Mesodermal cell (in vitro differentiated cells): Measurements from ENCODE around the gene TMEM53.
A peak's percentile ranks its signal among the peaks of the same experiment; 100 is the strongest.

Experiments used
- H3K27ac ChIP-seq: 2 replicates; pipeline ENCODE4 v1.7.0; 2013; ENCODE audit warnings: mild to moderate bottlenecking, low read depth, low read length, moderate library complexity; ENCODE audit not compliant: severe bottlenecking
- H3K36me3 ChIP-seq: 2 replicates; pipeline ENCODE4 v1.7.1; 2013; ENCODE audit warnings: mild to moderate bottlenecking, low read length, moderate library complexity; ENCODE audit not compliant: control insufficient read depth, insufficient read depth
- H3K4me1 ChIP-seq: one replicate; pipeline ENCODE4 v1.7.1; 2013; ENCODE audit warnings: mild to moderate bottlenecking, low read length; ENCODE audit not compliant: insufficient read depth, control insufficient read depth, poor library complexity, severe bottlenecking
- H3K4me3 ChIP-seq: 2 replicates; pipeline ENCODE4 v1.7.0; 2013; ENCODE audit warnings: low read length, control low read depth, mild to moderate bottlenecking; ENCODE audit not compliant: insufficient read depth, poor library complexity, severe bottlenecking; ENCODE audit errors: extremely low read depth
- H3K9me3 ChIP-seq: 2 replicates; pipeline ENCODE4 v1.7.1; 2013; ENCODE audit warnings: mild to moderate bottlenecking, low read length, moderate library complexity; ENCODE audit not compliant: control insufficient read depth
- WGBS, 2 experiments: methylation state at CpG; one replicate each; pipeline ENCODE4 v1.1.5; 2013; ENCODE audit warnings: missing lambda C conversion rate in 2 of 2; ENCODE audit not compliant: insufficient coverage in 2 of 2; 5-methylcytosine and 5-hydroxymethylcytosine counted together

TMEM53 gene

DNA sequence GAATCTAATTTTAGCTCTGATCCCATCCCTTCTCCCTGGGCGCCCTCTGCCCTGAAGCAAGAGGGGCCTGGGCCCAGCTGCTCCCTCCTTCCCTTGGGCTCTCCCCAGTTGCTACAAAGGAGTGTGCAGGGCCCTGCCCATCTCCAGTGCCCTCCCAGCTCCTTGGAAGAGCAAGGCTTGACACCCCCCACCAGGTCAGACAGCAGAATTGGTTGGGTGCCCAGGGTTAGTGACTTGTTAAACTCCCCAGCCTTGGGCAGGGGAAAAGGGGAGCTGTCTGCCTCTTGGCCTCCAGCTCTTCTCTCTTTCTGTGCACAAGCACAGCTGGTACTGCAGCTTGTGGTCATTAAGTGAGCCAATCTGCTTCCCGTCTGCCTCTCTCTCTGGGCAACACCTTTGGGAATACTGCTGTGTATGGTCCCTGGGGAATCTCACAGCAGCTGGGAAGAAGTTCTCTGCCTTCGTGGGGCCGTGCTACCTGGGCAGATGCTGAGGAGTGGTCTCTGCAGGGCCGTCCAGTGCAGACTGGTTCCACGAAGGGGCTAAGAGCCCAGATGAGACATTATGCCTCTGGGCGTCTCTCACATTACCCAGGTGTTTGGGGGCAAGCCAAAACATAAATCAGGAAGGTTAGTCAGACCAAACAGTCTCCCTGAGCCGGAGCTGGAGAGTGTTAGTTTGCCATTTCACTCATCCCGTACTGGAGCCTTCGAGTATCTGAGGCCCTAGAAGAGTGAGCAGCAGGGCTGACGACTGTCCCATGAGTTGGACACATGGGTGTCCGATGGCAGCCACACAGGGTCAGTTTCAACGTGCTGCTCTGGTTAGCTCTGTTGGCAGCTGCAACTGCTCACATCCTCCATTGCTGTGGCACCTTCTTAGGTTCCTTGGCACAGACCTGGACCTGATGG, 37.3 kb downstream of the TMEM53 start:
- WGBS, 2 experiments: 92 to 97% methylated on average over 12 of the region's 13 CpGs
- Histone ChIP-seq H3K36me3 (peaks cover 84% of the 10 kb centered on the region), H3K27ac (no peak overlapping the region)

DNA sequence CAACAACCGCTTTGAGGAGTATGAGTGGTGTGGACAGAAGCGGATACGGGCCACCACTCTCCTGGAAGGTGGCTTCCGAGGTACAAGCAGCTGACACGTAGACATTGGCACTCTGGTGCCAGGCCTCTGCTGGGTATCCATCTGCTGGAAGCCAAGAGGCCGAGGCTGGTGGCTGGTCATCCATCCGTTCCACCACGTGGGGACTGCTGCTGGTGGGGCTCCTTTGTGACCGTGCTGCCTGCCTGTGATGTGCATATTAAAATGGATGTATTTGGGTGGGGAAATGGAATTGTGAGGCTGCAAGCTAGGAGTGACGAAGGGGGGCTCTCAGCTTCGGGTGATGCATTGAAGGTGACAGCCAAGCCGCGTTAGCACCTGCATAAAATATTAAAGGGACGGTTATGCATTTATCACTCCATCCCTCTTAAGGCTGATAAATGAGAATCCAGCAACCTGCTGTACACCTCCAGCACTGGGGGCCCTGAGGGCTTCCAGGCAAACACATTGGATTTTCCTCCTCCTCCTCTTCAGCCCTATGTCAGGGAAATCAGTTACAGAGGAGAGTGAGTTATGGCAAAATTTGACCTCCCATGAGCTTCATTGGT, 38.1 kb downstream of the TMEM53 start:
- H3K9me3 ChIP-seq: no peaks in the 10 kb centered on the region
- peaks cover 3% of the 10 kb centered on the region for H3K4me1 ChIP-seq
- H3K36me3 ChIP-seq: peaks cover 80% of the 10 kb centered on the region
- H3K4me3 ChIP-seq: no peak overlapping the region
- no peak overlapping the region for H3K27ac ChIP-seq
- 97 to 98% methylated on average over 13 to 14 of the region's 14 CpGs for WGBS, 2 experiments

More for the DNA sequence above, 37.3 kb downstream of the TMEM53 start:
- Histone ChIP-seq H3K4me1 (peaks cover 3% of the 10 kb centered on the region), H3K4me3 (no peak overlapping the region), H3K9me3 (no peaks in the 10 kb centered on the region)

DNA sequence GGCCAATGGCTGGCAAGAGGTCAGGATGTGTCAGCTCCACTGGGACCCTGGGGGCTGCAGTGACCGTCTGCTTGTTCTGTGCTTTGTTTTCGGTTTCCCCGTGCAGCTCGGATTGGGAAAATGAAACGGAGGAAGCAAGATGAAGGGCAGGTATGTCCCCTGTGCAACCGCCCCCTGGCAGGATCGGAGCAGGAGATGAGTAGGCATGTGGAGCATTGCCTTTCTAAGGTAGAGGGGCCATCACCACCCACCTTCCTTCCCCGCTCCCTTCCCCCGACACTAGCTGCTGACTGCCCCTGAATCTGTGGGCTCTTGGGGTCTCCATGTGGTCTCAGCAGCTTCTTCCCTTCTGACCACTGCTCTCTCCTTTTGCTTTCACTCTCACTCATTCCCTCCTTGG, 38.8 kb downstream of the TMEM53 start:
- H3K36me3 ChIP-seq: peaks cover 72% of the 10 kb centered on the region
- no peak overlapping the region for H3K27ac ChIP-seq
- H3K4me3 ChIP-seq: no peak overlapping the region
- no peaks in the 10 kb centered on the region for H3K9me3 ChIP-seq
- 97 to 99% methylated on average over 6 to 9 of the region's 9 CpGs for WGBS, 2 experiments
- H3K4me1 ChIP-seq: peaks cover 3% of the 10 kb centered on the region

DNA sequence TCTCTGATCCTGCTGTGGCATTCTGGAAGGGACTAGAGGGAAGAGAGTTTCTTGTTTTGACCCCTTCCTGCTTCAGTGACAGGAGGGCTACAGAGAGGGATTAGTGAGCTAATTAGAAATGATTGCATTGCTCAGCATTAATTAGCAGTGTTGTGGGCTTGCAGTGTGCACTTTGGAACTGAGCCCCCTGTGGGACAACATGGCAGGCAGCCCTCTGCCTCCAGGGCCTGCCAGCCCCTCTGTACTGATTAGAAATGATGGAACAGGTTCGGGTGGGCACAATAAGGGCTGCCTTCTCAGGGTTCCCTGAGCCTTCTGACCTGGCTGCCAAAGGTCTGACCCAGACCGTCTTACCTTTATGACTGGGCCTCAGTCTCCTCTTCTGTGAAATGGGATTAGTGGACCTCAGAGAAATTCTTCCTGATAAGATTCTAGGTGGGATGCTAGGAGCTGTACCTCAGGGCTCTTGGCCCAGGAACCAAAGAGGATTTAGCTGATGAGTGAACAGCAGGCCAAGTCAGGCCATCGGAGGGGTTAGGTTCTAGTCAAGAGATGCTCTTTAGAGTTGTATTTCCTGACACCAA, 39.6 kb downstream of the TMEM53 start:
- Histone ChIP-seq H3K4me1 (peaks cover 3% of the 10 kb centered on the region), H3K36me3 (peaks cover 65% of the 10 kb centered on the region), H3K9me3 (no peaks in the 10 kb centered on the region), H3K4me3 (no peak overlapping the region), H3K27ac (no peak overlapping the region)
- 89 to 92% methylated on average over 3 of the region's 3 CpGs for WGBS, 2 experiments

DNA sequence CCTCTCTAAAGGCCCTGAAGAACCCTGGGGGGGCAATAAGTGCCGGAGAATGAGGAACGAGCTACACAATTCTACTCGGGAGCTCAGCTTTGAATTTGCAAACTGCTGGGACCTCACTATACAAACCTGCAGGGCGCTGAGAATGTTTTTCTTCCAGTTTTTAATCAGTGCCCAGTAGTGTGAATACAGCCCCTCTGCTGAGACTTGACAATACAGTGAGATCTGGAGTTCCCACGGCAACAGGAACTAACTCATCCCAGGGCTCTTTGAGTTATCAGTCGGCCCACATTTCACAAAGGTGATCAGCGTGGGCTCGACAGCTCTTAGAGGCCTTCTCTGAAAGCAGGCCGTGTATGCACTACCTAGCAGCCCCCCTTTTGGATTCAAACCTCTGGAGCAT, 41.7 kb downstream of the TMEM53 start:
- WGBS, 2 experiments: 17 to 20% methylated on average over 6 to 7 of the region's 9 CpGs
- Histone ChIP-seq H3K9me3 (no peaks in the 10 kb centered on the region), H3K27ac (peak overlapping the region; percentile 99), H3K4me1 (peaks cover 3% of the 10 kb centered on the region), H3K4me3 (peak overlapping the region; percentile 63), H3K36me3 (peaks cover 44% of the 10 kb centered on the region)

DNA sequence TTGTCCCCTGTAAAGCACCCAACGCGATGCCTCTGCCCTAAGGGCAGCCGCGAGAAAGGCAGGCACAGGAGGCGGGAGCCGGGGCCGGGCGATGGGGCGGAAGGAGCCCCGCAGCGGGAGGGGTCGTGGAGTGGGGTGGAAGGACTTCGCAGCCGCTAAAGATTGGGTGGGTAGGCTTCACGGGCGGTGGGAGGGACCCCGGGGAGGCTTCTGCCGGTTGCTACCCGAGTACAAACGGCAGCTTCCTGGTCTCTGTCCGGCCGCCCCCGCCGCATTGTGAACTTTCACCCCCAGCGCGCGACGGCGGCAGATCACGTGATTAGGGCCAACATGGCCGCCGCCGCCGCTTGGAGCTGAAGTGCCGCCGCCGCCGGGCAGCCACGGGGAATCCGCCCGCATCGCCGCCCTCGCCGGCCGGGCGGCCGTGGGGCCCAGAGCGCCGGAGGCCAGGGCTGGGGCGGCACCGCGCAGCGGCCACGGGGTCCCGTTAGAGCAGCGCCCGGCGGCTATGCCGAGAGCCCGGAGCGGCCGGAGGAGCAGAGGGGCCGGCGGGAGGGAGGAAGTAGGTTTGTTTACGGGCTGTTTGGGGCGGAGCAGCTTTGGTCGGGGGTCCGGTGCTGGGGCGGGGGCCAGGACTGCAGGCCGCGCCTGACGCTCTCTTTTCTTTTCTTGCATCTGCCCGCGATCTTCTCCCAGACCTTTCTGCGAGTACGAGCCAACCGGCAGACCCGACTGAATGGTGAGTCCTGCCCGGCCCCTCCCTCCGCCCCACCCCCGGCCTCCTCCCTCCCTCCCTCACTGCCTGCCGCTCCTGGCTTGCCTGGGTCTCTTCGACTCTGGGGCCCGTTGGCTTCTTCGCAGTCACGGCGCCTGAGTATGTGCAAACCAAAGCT, 42.4 kb downstream of the TMEM53 start:
- peak overlapping the region; percentile 63 for H3K4me3 ChIP-seq
- H3K27ac ChIP-seq: peak overlapping the region; percentile 99
- no peaks in the 10 kb centered on the region for H3K9me3 ChIP-seq
- peaks cover 37% of the 10 kb centered on the region for H3K36me3 ChIP-seq
- peaks cover 3% of the 10 kb centered on the region for H3K4me1 ChIP-seq
- WGBS, 2 experiments: 2% methylated on average over 59 to 68 of the region's 88 CpGs

DNA sequence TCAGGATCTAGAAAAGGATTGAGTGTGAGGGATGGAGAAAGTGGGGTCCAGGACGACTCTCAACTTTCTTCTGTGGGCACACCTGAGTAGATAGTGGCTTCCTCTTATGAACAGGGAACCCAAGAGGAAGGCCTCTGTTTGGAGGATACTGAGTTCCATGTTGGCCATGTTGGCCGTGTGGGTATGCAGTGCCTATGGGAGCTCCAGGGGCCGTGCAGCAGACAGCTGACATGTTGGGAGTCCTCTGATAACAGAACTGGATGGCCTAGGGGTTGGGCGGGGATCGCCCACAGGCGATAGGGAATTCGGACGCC, 43.0 kb downstream of the TMEM53 start:
- Histone ChIP-seq H3K4me1 (peaks cover 3% of the 10 kb centered on the region), H3K4me3 (peak overlapping the region; percentile 63), H3K9me3 (no peaks in the 10 kb centered on the region), H3K27ac (peak overlapping the region; percentile 99), H3K36me3 (peaks cover 31% of the 10 kb centered on the region)
- 36 to 43% methylated on average over 8 of the region's 8 CpGs for WGBS, 2 experiments

DNA sequence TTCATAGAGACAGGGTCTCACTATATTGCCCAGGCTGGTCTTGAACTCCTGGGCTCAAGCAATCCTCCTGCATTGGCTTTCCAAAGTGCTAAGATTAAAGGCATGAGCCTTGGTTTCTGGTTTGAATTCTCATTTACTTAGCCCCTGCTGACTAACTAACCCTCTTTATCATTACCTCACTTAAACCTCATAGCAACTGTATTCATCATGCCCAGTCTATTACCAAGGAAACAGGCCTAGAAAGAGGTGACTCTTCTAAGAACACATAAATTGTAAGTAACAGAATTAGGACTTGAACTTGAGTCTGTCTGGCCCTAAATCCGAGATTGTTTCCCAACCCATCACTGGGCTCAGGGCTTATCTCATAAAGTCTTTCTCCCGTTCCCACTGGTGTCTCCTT, 44.2 kb downstream of the TMEM53 start:
- H3K4me1 ChIP-seq: peaks cover 3% of the 10 kb centered on the region
- no peak overlapping the region for H3K27ac ChIP-seq
- H3K9me3 ChIP-seq: no peaks in the 10 kb centered on the region
- WGBS, 2 experiments: 100% methylated on average over 1 to 2 of the region's 2 CpGs
- no peak overlapping the region for H3K4me3 ChIP-seq
- peaks cover 20% of the 10 kb centered on the region for H3K36me3 ChIP-seq

DNA sequence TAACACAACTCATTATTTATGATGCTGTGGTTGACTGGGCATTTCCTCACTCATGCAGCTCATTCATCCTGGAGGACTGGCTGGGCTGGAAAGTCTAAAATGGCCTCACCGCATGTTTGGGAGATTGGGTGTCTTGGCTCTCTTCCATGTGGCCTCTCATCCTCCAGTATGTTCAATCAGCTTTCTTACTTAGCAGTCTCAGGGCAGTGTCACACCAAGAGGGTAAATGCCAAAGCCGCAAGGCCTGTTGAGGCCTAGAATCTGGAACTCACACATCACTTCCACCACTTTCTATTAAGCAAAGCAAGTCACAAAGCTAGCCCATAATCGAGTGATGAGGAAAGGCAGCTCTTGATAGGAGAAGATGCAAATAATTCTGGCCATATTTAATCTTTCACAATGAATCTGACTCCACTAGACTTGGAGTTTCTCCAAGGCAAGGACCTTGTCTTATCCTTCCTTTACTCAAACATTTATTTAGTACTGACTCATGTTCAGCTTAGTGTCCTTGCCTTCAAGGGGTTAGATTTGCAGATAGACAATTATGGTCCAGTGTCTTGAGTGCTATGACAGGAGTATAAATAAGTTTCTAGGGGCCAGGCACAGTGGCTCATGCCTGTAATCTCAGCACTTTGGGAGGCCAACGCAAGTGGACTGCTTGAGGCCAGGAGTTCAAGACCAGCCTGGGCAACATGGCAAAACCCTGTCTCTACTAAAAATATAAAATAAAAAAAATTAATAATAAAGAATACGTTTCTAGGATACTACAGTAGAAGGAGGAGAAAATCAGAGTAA, 45.1 kb downstream of the TMEM53 start:
- Histone ChIP-seq H3K27ac (no peak overlapping the region), H3K4me1 (peaks cover 3% of the 10 kb centered on the region), H3K36me3 (peaks cover 10% of the 10 kb centered on the region), H3K9me3 (no peaks in the 10 kb centered on the region), H3K4me3 (no peak overlapping the region)
- WGBS, 2 experiments: 83% methylated on average over 3 of the region's 5 CpGs; no CpG with 5 or more reads in 1 of the 2 experiments

DNA sequence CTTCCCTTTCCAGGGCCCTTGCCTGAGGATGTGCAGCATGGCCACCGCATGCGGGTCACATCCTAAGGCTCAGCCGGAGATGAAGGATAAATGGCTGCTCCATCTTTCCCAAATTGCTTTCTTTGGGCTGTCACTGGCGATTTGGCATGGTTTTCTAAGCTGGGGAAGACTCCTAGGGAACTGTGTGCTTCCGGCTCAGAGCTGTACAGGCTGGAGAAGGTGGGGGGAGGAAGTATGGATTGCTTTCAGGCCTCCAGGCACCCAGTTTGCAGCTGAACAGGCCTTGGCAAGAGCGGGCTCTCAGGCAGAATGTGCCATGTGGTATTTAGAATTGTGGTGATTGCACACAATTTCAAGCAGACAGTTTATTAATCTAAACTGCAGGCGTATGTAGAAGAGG, 48.9 kb downstream of the TMEM53 start:
- Histone ChIP-seq H3K36me3 (no peaks in the 10 kb centered on the region), H3K9me3 (no peaks in the 10 kb centered on the region), H3K4me3 (no peak overlapping the region), H3K27ac (no peak overlapping the region), H3K4me1 (no peaks in the 10 kb centered on the region)
- WGBS, 2 experiments: 84 to 96% methylated on average over 4 to 6 of the region's 7 CpGs
